GM19372 (cell line): Measurements from ENCODE around the gene UBAP1L.
"Not testable (repeated sequence)": the region's sequence is repeated elsewhere in the genome, so short reads cannot be mapped to it uniquely, and the experiment has no call there.

Experiments
- ATAC-seq: cut with Tn5 transposase; IDR thresholded peaks from one replicate; pipeline ENCODE4 v1.9.1; 2021; ENCODE audit warnings: mild to moderate bottlenecking, low read depth, moderate library complexity; ENCODE audit not compliant: unreplicated experiment

UBAP1L gene

DNA sequence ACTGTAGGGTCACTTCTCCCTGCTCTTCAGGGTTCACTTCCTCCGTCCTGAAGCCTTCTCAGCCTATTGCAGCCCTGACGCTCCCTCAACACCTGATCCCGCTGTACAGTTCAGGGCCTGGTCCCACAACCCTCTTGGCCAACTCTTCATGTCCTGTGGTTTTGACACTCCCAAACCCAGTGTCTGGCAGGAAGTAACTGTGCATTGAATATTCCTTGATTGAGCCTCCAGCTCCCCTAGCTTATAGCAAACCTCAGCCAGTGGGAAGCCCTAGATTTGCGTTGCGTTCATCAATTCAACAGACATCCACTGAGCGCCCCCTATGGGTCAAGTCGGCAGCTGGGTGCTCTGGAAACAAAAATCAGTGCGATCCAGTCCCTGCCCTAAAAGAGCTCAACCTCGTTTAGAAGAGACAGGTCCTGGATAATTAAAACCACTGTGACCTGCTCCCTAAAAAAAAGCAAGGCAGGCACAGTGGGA is 13.5 kb downstream of the UBAP1L start:
- ATAC-seq: no peak

- no peak for ATAC-seq
These were observed 14.6 kb downstream of the UBAP1L start for GRCh38 chr15:65100442-65100841.

- ATAC-seq: not testable (repeated sequence)
These were observed 15.2 kb downstream of the UBAP1L start for GRCh38 chr15:65099801-65100200.

- no peak for ATAC-seq
These were observed 15.7 kb downstream of the UBAP1L start for GRCh38 chr15:65099336-65099735.

- ATAC-seq: no peak
These were observed 17.2 kb downstream of the UBAP1L start for GRCh38 chr15:65097651-65098263.

- ATAC-seq: no peak
These were observed 18.3 kb downstream of the UBAP1L start for GRCh38 chr15:65096481-65097385.

GRCh38 chr15:65095747-65096104 is 19.3 kb downstream of the UBAP1L start:
- no peak for ATAC-seq

DNA sequence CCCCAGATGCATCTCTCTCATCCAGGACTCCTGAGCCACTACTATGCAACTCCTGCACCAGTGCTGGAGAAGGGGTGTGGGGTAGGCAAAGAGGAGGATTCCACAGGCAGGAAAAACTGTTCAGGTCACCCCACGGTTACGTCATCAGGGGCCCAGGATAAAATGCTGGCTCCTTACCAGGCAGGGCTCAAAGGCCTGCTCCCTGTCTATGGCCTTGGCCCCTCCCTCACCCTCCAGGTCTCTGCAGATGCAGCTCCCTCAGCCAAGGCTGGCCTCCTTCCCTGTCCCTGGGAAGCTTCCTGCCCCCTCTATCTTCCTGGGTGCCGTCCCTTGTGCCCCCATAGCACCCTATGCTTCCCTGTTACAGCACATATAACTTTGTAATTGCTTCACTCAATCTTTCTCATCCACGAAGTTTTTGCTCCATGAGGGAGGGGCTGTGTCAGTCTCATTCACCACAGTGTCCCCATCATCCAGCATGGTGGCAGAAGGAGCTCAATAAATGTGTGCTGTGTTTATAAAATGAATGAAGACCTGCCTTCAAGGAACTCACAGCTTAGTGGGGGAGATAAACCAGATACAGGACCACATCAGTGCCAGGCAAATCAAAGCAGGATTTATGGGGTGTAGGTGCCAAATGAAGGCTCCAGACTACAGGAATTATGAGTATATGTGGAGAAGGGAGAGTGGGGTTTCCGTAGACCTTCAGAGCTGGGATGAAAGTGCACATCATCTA is 19.8 kb downstream of the UBAP1L start:
- no peak for ATAC-seq

DNA sequence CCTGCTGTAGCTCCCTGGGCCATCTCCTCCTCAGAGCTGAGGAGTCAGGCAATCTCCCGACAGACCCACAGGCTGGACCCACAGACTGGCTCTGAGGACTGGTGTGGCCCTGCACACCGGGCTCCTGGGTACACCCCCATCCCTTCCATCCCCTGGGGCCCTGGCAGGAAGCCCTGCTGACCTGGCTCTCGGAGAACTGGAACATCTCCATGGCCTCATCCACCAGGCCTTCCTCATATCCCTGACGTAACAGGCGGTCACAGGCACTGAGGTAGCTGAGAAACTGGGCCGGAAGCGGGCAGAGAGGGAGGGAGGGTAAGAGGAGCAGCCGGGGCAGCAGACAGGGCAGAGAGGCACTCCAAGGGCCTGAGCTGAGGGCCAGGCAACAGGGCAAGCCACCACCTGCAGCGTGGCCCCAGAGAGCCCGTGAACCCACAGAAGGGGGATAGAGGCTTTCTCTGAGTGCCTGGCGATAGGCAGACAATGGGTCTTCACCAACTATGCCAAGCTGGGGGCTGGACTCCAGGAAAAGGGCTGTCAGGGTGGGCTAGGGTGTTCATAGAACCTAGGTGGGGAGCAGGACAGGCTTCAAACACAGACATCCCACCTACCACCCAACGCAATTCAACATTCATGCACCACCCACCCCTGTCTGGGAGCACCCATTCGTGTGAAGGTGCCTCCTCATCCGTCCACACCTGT is 20.6 kb downstream of the UBAP1L start:
- no peak for ATAC-seq

DNA sequence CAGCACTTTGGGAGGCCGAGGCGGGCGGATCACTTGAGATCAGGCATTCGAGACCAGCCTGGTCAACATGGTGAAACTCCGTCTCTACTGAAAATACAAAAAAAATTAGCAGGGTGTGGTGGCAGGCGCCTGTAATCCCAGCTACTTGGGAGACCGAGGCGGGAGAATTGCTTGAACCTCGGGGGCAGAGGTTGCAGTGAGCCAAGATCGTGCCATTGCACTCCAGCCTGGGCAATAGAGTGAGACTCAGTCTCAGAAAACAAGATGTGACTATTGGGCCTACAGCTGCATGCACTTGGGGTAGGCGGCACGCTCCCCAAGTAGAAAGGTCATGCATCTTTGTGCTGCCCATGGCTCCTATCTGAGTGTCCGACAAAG is 21.2 kb downstream of the UBAP1L start:
- ATAC-seq: not testable (repeated sequence)

DNA sequence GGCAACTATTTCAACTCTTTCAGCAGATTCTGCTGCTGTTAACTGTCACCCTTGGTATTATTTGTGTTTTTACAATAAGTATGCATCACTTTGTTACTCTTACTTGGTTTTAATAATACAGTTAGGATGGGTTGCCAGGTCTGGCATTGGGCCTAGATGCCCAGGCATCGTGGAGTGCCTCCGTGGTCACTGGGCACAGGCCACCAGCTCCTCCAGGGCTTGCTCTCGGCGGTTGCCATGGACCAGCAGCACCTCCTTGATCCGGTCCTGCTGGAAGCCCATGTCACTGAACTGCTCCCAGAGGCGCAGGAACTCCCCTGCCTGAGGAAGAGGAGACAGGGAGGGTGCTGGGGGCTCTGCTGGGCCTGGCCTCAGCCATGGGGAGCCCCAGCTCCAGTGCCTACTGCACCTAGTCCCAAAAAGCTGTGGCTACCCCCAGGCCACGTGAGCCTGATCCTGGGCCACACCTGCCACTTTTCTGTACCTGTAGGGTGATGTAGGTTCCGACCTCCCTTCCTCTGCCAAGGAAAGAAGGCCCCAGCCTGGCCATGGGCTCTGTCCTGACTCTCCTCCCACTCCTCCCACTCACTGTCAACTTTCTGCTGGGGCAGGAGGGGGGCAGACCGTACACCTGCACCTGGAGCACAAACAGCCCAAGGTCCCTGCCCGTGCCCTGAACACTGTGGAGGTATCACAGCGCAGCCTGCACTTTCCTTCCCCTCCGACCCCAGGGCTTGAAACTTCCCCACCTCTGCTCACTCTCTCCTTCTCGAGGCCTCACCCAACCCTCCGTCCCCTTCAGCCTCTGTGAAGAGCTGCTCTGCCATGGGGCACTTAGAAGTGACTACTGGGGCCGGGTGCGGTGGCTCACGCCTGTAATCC is 21.8 kb downstream of the UBAP1L start:
- no peak for ATAC-seq

GRCh38 chr15:65091946-65092770 is 22.8 kb downstream of the UBAP1L start:
- ATAC-seq: no peak

- no peak for ATAC-seq
These were observed 25.7 kb downstream of the UBAP1L start for GRCh38 chr15:65089206-65089824.

DNA sequence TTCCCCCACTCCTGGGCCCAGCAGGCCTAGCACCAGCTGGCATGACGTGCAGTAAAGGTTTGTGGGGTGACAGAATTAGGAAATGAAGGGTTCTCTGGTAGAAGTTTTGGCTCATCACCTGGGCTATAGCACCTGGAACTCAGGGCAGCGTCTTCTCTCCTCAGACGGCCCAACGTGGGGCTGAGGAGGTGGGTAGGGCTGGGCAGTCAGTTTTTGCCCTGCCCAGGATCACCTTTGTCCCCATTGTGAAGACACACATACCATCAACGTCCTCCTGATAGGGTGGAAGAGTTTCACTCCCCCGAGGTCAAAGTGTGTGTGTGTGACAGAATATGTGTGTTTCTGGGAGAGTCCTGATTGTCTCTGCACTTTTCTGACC is 26.4 kb downstream of the UBAP1L start:
- no peak for ATAC-seq

- no peak for ATAC-seq
These were observed 26.9 kb downstream of the UBAP1L start for GRCh38 chr15:65087873-65088642.

DNA sequence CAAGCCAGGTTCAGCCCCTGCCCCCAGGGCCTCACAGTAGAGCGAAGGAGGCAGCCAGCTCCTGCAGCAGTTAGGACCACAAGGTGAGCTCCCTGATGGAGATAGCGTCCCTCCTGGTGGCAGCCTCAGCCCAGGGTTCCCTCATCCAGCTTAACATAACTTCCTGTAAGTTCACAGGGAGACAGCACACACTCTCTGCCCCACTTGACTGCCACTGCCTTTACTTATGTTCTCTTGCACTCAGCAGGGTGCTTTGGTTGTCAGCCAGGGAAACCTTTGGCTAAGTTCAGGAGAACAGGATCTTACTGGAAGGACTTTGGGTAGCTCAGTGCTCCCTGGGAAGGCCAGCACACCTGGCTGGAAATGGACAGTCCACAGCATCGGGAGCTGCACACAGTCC is 27.6 kb downstream of the UBAP1L start:
- no peak for ATAC-seq

DNA sequence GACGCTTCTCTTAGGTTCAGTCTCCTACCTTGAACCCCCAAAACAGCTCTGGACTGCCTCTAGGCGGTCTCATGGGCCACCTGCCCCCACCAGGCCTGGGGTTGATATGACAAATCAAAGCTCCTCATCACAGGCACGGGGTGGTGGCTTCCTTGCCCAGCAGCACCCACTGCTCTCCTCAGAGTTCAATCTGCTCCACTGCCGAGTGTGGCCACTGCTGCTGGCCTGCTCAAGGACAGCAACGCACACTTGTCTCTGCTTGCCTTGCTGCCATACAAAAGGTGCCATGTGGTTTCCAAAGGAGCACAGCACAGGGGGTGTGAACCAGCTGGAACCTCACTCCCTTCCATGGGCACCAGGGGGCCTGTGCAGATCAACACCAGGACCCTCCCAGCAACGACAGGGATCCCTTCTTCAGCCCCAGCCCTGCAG is 28.3 kb downstream of the UBAP1L start:
- no peak for ATAC-seq
